GM19438 (cell line): ENCODE results near the gene ARHGEF25.
"Not testable (repeated sequence)": the region's sequence is repeated elsewhere in the genome, so short reads cannot be mapped to it uniquely, and the experiment has no call there.

Experiments
- ATAC-seq: cut with Tn5 transposase; IDR thresholded peaks from one replicate; pipeline ENCODE4 v1.9.1; 2021; ENCODE audit warnings: low read depth; ENCODE audit not compliant: unreplicated experiment

The ARHGEF25 gene

DNA sequence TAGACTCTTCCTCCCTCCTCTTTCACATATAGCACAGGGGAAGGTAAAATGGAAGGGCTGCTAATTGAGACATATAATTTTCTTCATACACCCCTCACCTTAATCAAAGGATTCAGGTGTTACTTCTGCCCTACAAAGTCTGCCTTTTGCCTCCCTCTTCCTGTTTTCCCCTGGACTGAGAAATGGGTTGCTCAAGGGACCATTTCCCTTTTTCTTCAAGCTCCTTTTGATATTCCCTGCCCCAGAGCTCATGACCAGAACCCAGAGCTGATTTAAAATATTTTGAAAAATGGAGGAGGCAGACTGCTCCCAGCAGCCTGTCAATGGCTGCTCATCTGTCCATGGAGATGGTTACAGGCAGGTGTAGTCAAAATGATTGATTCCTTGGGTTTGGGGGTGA is 26.5 kb upstream of the ARHGEF25 start:
- ATAC-seq = no peak

DNA sequence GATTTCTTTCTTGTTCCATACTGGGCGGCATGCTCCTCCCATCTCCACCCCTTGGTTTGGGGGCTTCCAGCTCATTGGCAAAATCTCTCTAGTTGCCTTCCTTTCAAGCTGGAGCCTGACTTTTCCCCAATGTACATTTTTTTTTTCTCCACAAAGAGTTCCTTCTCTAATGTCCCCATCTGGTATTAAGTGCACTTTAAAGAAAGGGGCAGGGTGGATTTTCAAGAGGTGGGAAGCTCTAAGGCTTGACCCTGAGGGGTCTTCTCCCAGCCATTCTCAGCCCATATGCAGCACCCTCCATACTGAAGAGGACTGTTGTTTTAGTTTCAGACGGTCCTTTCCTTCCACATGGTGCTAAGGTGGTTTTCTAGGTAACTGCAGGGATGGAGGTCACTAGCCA is 26.1 kb upstream of the ARHGEF25 start:
- ATAC-seq = no peak

DNA sequence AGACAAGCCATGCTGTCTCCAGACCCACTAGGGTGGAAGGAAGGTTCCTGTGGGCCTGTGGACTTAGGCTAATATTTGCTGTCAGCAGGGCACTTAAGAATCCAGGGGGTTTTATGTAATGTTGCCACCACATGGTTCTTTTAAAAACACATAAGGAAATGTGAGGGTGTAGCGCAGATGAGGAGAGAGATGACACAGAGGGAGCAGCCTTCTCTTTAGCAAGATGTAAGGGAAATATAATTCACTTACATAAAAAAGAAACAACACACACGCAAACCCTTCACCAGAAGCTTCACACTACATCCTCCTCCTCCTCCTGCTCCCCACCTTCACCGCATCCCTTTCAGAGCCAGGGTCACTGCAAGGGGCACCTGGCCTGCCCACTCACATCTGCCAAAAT is 25.1 kb upstream of the ARHGEF25 start:
- no peak for ATAC-seq

- no peak for ATAC-seq
Measured at GRCh38 chr12:57586832-57587429, 24.3 kb upstream of the ARHGEF25 start.

- ATAC-seq = not testable (repeated sequence)
Measured at GRCh38 chr12:57588951-57589610, 22.2 kb upstream of the ARHGEF25 start.

GRCh38 chr12:57590479-57590863 is 20.8 kb upstream of the ARHGEF25 start:
- no peak for ATAC-seq

- peak; percentile 95 for ATAC-seq
Measured at GRCh38 chr12:57590864-57591781, 20.1 kb upstream of the ARHGEF25 start, which contains the start of gene PIP4K2C. TSS of gene PIP4K2C (plus strand) at chr12:57591192. CDS start at chr12:57591290, 98 bp downstream.

- ATAC-seq = no peak
Measured at GRCh38 chr12:57591782-57592325, 19.4 kb upstream of the ARHGEF25 start.

DNA sequence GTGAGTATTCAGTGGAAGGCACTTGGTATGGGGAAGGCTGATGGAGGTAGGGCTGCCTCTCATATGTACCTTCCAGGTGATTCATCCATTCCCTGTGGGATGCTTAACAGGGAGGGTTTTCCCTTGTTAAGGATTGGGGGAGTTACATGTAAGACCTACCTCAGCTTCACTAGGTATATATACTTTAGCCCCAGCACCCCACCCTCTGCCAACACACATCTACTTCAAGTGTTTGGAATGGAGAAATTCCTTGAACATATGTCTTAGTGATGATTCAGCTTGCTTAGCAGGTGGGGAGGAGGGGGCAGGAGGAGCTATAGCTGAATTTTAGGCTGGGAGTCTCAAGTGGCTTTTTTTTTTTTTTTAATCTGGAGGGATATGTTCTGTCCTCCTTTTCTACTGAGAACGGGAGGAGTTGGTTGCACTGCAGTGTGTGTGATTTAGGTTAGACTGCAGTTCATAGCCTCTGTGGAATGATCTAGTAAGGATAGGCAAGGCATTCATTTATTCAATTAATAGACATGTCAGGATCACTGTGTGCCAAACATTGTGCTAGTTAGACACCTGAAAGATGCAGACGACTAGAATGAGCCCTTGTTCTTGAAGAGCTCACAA is 18.6 kb upstream of the ARHGEF25 start:
- ATAC-seq = no peak

DNA sequence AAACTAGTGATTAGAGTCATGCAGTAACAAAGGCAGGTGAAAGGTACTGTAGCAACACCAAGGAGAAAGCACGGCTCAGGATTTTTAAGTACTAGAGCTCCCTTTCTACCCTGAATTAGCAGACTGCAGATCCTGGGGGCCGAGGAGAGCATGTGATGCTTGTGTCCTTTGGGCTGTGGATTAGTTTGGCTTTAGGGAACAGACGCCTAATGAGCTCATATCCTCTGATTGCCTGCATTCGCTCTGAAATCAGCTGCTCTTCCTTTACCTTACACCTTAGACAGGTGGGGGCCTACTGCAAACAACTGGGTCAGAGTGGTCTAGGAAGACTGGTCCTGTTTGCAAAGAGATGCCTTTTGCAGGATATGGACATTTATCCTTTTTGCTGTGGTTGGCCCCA is 18.0 kb upstream of the ARHGEF25 start:
- no peak for ATAC-seq

GRCh38 chr12:57600395-57600794 is 10.8 kb upstream of the ARHGEF25 start:
- no peak for ATAC-seq

DNA sequence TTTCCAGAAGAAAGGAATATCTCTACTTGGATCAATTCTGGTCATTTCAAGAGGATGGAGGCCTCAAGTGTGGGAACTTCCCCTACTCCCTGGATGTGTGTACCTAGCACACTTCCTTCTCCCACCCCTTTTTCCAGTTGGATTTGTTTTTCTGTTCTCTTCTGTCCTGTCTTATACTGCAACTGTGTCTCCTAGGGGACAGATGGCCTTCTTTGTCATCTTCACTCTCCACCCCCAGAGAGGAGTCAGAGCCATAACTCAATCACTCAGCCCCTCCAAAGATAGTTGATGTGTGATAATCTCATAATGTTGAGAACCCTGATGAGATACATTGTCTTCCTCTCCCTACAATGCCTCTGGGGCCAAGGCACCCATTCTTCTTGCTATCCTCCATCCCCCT is 8.7 kb upstream of the ARHGEF25 start:
- ATAC-seq = no peak

DNA sequence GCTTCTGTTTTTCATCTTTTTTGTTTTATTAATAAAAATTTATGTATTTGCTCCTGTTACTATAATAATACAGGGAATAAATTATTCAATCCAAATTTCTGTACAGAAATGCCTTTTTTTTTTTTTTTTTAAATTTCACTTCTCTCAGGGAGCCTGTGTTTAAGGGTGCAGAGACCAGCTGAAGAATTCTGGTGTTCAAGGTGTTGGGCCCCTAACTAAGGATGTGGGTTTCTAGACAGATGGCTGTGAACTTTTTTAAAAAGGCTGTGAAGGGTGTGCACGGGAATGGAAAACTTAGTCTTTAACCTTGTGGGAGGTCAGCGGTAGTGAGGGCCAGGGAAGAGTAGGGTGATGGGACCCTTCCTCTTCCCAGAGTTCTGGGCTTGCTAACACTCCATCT is 7.9 kb upstream of the ARHGEF25 start:
- no peak for ATAC-seq

DNA sequence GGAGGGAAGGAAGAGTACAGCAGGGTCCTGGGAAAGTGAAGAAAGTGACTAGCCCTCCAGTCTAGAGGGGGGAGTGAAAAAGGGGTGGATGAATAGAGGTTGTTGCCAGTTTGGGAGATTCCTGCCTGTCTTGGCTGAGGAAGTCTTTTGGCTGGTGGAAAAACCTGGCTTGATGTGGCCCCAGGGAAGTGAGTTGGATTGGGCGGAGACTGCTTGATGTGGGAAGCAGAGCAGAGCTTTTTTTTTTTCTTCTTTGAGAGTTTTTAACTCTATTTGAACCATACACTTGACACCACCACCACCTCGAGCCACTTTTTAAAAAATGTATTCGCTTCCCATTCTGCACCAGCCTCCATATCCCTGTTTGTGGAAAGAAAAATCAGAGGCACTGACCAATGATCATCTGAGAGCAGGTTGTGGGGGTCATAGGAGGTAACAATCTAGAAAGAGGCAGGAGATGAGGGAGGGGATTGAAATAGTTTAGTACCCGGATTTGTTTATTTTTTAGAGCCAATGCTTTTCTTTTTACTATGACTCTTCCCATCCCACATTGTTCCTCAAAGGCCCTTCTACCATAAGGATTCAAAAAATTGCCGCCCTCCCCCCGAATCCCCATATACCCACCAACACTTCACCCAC is 7.3 kb upstream of the ARHGEF25 start:
- ATAC-seq = no peak

- peak; percentile 58 for ATAC-seq
Measured at GRCh38 chr12:57604454-57604991, 6.7 kb upstream of the ARHGEF25 start, which contains the start of gene DTX3. TSS of gene DTX3 (plus strand) at chr12:57604824. CDS start at chr12:57606518, 1,694 bp downstream.

DNA sequence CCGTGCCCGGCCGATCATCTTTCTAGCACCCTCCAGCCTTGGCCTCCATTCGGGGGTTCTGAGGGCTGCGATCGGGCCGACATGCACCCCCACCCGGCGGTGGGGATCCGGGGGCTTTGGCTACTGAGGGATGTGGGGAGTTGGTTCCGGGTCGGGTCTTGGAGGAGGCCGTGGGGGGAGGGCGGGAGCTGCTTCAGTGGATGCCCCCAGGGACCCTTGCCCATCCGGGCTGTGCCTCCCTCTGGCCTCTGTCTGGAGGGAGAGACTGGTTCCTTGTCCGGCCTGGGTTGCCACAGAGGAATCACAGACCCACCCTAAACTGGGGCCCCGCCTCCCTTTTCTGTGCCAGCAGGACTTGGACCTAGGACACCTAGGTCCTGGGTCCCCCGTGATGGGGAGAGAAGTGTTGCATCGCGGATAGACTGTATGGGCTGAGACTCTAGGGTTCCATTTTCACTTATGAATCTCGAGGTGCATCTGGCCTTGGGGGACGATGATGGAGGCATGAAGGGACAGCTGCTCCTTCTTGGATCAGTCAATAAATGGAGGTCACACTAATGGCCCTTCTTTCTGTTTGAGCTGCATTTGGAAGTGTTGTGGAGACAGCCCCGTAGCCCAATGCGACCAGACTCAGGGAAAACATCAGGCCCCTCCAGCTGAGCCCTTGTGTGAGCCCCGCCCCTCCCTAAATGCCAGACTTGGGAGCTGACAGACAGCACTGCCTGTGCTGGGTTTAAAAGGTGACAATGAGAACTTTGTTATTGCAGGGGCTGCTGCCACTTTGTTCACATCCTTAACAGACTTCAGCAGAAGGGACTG is 6.0 kb upstream of the ARHGEF25 start:
- peak; percentile 35 for ATAC-seq

DNA sequence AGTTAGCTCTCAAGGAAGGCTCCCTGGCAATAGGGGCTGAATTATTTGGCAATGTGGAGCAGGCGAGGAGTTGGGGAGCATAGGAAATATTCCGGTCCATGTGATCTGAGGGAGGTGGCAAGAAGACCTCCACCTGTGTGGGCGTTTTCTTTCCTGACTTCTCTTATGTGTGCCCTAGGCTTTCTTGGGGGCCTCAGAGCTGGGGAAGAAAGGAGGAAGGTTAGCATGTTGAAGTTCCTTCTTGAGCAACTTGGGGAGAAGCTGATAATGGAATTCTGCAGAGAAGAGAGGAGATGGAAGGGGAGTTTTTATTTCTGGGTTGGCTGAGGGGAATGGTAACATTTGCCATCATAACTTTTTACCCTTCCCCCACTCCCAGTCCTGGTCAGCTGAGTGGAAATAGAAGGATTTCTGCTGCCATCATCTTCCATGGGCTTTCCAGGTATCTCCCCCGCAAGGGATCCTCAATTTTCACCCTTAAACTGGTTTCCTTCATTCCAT is 5.4 kb upstream of the ARHGEF25 start:
- no peak for ATAC-seq

- no peak for ATAC-seq
Measured at GRCh38 chr12:57606399-57606798, 4.8 kb upstream of the ARHGEF25 start.

DNA sequence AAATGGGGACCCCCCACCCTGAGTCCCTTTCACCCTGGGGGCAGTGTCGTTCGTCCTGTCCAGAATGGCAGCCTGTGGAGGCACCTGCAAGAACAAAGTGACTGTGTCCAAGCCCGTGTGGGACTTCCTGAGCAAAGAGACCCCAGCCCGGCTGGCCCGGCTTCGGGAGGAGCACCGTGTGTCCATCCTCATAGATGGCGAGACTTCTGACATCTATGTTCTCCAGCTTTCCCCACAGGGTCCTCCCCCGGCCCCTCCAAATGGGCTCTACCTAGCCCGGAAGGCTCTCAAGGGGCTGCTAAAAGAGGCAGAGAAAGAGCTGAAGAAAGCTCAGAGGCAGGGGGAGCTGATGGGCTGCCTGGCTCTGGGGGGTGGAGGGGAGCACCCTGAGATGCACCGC is 4.4 kb upstream of the ARHGEF25 start:
- ATAC-seq = no peak
